HG03025 (cell line): ENCODE data around the gene PRKCZ.
"Not testable (repeated sequence)": the region's sequence is repeated elsewhere in the genome, so short reads cannot be mapped to it uniquely, and the experiment has no call there.

Source experiments
- ATAC-seq: cut with Tn5 transposase; IDR thresholded peaks from one replicate; pipeline ENCODE4 v1.9.1; 2021; ENCODE audit warnings: mild to moderate bottlenecking, moderate library complexity; ENCODE audit not compliant: unreplicated experiment, low FRiP score

PRKCZ gene

GRCh38 chr1:2147869-2148268 lies 97.7 kb downstream of the PRKCZ start:
- ATAC-seq = not testable (repeated sequence)

- ATAC-seq = no peak
Measured at GRCh38 chr1:2148691-2149090, 98.5 kb downstream of the PRKCZ start.

DNA sequence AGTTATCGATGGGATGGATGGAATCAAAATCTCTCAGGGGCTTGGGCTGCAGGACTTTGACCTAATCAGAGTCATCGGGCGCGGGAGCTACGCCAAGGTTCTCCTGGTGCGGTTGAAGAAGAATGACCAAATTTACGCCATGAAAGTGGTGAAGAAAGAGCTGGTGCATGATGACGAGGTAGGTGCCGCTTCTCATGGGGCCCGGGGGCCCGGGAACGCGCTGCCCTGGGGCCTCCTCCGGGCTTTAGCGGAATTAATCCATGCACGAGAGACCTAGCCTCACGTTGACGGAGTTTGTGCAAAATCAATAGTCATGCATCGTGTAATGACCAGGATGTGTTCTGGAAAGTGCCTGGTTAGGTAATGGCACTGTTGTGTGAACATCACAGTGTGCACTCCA lies 100.6 kb downstream of the PRKCZ start:
- no peak for ATAC-seq

- ATAC-seq = no peak
Measured at GRCh38 chr1:2151252-2151651, 101.0 kb downstream of the PRKCZ start.

GRCh38 chr1:2151911-2152310 lies 101.7 kb downstream of the PRKCZ start:
- ATAC-seq = no peak

- no peak for ATAC-seq
Measured at GRCh38 chr1:2152954-2153353, 102.7 kb downstream of the PRKCZ start.

GRCh38 chr1:2154022-2154421 lies 103.8 kb downstream of the PRKCZ start:
- ATAC-seq = no peak

DNA sequence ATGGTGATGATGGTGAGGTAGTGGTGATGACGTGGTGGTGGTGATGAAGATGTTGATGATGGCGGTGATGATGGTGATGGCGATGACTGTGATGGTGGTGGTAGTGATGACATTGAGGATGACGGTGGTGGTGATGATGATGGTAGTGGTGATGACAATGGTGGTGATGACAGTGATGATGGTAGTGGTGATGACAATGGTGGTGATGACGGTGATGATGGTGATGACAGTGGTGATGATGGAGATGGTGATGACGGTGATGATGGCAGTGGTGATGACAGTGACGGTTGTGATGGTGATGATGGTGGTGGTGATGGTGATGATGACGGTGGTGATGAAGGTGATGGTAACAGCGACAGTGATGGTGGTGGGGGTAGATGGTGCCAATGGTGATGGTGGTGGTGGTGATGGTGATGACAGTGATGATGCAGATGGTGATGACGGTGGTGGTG lies 105.0 kb downstream of the PRKCZ start:
- no peak for ATAC-seq

DNA sequence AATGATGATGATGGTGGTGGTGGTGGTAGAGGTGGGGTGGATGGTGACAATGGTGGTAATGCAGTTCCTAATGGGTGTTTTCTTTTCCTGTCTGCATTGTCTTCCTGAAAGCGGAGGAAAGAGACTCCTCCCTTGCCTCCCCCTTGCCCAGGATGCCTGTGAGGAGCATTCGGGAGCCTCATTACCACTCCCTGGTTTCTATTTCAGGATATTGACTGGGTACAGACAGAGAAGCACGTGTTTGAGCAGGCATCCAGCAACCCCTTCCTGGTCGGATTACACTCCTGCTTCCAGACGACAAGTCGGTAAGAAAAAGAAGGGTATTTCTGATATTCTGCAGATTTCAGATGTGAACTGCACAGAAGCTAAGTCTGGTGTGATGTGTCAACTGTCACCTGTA lies 105.6 kb downstream of the PRKCZ start:
- no peak for ATAC-seq

GRCh38 chr1:2156866-2157265 lies 106.7 kb downstream of the PRKCZ start:
- no peak for ATAC-seq

DNA sequence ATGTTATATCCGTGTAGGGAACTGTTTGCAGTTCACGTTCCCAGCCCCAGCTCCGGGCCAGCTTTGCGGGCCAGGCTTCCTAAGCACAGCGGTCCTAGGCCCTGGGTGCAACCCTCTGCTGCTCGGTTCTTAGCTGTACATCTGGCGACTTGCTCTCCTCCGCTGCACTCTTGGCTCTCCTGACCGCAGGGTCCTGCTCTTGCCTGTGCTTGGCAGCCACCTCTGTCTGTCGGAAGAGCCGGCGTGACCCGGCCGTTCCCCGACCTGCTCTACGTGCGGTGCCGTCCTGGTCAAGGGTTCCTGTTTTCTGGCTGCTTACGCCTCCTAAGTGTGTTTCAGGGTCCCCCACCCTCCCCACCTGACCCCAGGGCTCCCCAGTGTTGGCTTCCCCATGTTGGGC lies 107.6 kb downstream of the PRKCZ start:
- ATAC-seq = no peak

DNA sequence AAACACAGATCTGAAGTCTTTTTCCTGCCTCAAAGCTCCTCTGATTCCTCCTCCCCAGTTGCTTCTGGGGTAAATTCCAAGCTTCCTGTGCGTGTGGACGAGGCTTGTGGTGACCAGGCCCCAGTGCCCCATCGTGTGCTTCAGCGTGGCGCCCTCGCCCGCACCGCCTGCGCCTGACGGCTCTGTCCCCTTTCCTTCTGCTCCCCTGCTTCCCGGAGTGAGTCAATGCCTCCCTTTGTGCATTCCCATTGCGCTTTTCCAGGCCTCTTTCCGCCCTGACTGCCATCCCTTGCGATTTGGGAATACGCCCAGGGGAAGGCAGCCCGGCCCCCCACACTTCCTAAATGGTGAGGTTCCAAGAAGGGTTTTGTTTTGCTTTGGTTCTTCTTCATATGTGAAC lies 108.1 kb downstream of the PRKCZ start:
- no peak for ATAC-seq

- no peak for ATAC-seq
Measured at GRCh38 chr1:2159124-2159523, 108.9 kb downstream of the PRKCZ start.

GRCh38 chr1:2160451-2161300 lies 110.5 kb downstream of the PRKCZ start:
- no peak for ATAC-seq

GRCh38 chr1:2163205-2163604 lies 113.0 kb downstream of the PRKCZ start:
- no peak for ATAC-seq

DNA sequence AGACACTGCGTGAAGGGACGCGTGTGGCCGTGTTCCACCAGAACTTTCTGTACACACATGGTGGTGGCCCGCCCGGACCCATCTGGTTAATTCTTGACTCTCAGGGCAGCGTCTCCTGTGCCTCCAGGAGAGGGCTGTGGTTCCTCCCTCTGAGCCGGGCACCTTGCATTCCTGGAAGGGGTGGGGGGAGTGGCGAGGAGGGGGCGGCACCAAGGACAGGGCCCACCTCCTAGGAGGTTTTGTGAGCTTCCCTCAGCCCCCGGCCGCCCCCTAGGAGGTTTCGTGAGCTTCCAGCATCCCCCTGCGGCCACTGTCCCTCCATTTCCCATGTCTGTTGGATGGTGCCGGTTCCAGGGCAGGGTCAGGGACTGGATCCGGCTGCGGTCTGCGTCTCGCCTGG lies 115.4 kb downstream of the PRKCZ start:
- no peak for ATAC-seq

DNA sequence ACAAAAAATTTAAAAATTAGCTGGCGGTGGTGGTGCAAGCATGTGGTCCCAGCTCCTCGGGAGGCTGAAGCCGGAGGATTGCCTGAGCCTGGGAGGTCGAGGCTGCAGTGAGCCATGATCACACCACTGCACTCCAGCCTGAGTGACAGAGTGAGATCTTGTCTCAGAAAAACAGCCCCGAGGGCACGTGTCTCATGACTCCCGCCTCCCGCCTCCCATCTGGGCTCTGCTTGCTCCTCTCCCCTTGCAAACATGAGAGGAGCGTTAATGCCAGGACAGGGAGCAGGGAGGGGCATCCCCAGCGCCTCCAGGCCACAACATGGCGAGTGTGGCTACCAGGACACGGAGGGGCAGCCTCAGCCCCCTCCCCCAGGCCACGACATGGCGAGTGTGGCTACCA lies 116.0 kb downstream of the PRKCZ start:
- no peak for ATAC-seq

DNA sequence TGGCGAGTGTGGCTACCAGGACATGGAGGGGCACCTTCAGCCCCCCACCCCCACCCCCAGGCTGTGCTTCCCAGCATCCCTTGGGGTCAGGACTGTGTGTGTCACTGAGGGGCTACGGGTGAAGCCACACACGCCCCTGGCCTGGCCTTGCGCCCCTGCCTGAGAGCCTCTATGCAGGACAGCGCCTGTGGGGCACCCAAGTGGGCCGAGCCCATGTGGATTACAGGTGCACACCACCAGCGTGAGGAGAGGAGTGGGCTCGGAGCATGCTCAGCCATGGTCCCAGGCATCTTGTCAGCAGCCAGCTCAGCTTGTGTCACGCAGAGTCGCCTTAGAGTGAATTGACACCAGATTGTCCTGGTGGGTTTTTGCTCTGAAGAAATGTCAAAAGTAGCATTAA lies 116.5 kb downstream of the PRKCZ start:
- ATAC-seq = no peak

- ATAC-seq = no peak
Measured at GRCh38 chr1:2168090-2168489, 117.9 kb downstream of the PRKCZ start.

DNA sequence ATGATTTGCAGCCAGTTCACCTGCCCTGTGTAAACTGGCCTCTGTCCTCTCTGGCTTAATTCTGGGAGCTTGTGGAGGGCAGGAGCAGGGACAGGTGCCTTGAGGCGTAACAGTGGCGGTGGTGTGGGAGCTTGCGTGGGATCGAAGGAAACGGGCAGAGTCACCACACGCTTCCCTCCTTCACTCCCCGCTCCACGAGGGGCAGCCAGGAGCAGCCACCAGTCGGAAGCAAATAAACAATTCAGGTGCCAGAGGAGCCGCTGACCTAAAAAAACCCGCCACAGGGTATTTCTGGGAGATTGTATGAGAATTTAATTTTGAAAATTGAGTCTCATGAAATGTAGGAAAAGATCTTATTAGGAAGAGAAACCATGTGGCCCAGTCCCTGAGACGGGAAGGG lies 118.3 kb downstream of the PRKCZ start:
- ATAC-seq = no peak

DNA sequence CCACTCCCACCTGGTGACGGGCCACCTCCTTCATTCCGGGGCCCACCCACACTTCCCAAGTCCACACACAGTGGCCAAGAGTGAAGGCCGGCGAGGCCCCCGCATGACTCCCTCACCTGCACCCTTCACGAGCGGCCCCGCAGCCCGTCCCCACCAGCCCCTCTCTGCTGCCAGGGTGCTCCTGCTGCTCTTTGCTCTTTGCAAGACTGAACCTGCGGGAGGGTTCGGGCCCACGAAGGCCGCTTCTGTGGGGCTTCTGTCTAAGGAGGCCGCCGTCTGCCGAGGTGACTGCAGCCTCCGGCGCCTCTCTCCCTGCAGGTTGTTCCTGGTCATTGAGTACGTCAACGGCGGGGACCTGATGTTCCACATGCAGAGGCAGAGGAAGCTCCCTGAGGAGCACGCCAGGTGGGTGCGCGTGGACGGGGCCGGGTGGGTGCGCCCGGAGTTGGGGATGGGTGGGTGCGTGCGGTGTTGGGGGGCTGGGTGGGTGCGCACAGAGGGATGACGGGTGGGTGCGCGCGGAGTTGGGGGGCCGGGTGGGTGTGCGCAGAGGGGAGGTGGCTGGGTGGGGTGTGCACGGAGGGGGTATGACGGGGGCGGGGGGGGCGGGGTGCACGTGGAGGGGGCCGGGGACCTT lies 119.1 kb downstream of the PRKCZ start:
- ATAC-seq = no peak

- no peak for ATAC-seq
Measured at GRCh38 chr1:2170211-2170610, 120.0 kb downstream of the PRKCZ start.
